WTC11 (cell line): ENCODE data around the gene MAP7D1. TPM values are rescaled to one million over a fixed set of nuclear protein-coding genes. Genes with fewer than 3 reads are reported as not detected.

Source experiments
- ATAC-seq: fragments of 200-7000 bp; cut with Tn5 transposase; 2 replicates; pipeline ENCODE4 v1.10.0; 2021; ENCODE audit warnings: mild to moderate bottlenecking, moderate library complexity
- CTCF ChIA-PET: fragments of 300-600 bp; sonication (Branson Sonifier 250); formaldehyde crosslinking; loops from one replicate; lab custom pipeline; 2021; ENCODE audit warnings: antibody characterized with exemption; lab: Charles Lee
- POLR2A ChIA-PET: fragments of 350-600 bp; sonication (Branson Sonifier 250); formaldehyde crosslinking; loops from one replicate; lab custom pipeline; 2021; ENCODE audit warnings: antibody characterized with exemption; lab: Charles Lee
- DNase-seq: peaks from one replicate; pipeline ENCODE4 v3.0.0; 2021; ENCODE audit warnings: low spot score
- H3K27ac Mint-ChIP-seq: 2 replicates; pipeline ENCODE4 v1.8.0; 2021; ENCODE audit warnings: mixed read lengths
- H3K27me3 Mint-ChIP-seq: 2 replicates; pipeline ENCODE4 v1.8.0; 2021; ENCODE audit warnings: low read depth, mild to moderate bottlenecking, moderate library complexity, mixed read lengths
- H3K36me3 Mint-ChIP-seq: 2 replicates; pipeline ENCODE4 v1.8.0; 2021; ENCODE audit warnings: mixed read lengths
- H3K4me1 Mint-ChIP-seq: 2 replicates; pipeline ENCODE4 v1.8.0; 2022; ENCODE audit warnings: mixed read lengths
- H3K4me3 Mint-ChIP-seq: 2 replicates; pipeline ENCODE4 v1.8.0; 2021; ENCODE audit warnings: mild to moderate bottlenecking, moderate library complexity, mixed read lengths
- H3K9me3 Mint-ChIP-seq: 2 replicates; pipeline ENCODE4 v1.8.0; 2021; ENCODE audit warnings: mixed read lengths
- ELF4 ChIP-seq: sonication (generic); formaldehyde crosslinking; IDR thresholded peaks from 2 replicates; pipeline ENCODE4 v1.8.1; 2022; ENCODE audit warnings: low read depth, mild to moderate bottlenecking, moderate library complexity, missing genetic modification reagents
- EMX1 ChIP-seq: fragments of 250-450 bp; sonication (Bioruptor Pico); IDR thresholded peaks from 2 replicates; pipeline ENCODE4 v1.8.0; 2021; ENCODE audit warnings: mild to moderate bottlenecking
- FOXK1 ChIP-seq: sonication (generic); formaldehyde crosslinking; IDR thresholded peaks from 2 replicates; pipeline ENCODE4 v1.8.0; 2022; ENCODE audit warnings: mild to moderate bottlenecking, moderate library complexity, missing genetic modification reagents
- FOXP4 ChIP-seq: sonication (generic); formaldehyde crosslinking; IDR thresholded peaks from 2 replicates; pipeline ENCODE4 v1.8.0; 2022; ENCODE audit warnings: mild to moderate bottlenecking, missing genetic modification reagents
- GTF2I ChIP-seq: fragments of 250-450 bp; sonication (Bioruptor Pico); conservative IDR thresholded peaks from 2 replicates; pipeline ENCODE4 v1.4.0; 2021; ENCODE audit warnings: mild to moderate bottlenecking
- KAT7 ChIP-seq: sonication (generic); formaldehyde crosslinking; IDR thresholded peaks from 2 replicates; pipeline ENCODE4 v1.8.1; 2023; ENCODE audit warnings: missing genetic modification reagents, mild to moderate bottlenecking, borderline replicate concordance
- MXD4 ChIP-seq: fragments of 250-450 bp; sonication (Bioruptor Pico); IDR thresholded peaks from 2 replicates; pipeline ENCODE4 v1.8.0; 2021; ENCODE audit warnings: mild to moderate bottlenecking, moderate library complexity, borderline replicate concordance
- NFATC4 ChIP-seq: fragments of 250-450 bp; sonication (Bioruptor Pico); IDR thresholded peaks from 2 replicates; pipeline ENCODE4 v1.9.0; 2021; ENCODE audit warnings: mild to moderate bottlenecking
- NR1H2 ChIP-seq: sonication (generic); formaldehyde crosslinking; IDR thresholded peaks from 2 replicates; pipeline ENCODE4 v1.9.0; 2021; ENCODE audit warnings: mild to moderate bottlenecking, moderate library complexity, missing genetic modification reagents
- NR2C2 ChIP-seq: sonication (generic); formaldehyde crosslinking; IDR thresholded peaks from 2 replicates; pipeline ENCODE4 v1.8.0; 2022; ENCODE audit warnings: mild to moderate bottlenecking, missing genetic modification reagents
- OVOL2 ChIP-seq: fragments of 250-450 bp; sonication (Bioruptor Pico); IDR thresholded peaks from 2 replicates; pipeline ENCODE4 v1.9.0; 2021; ENCODE audit warnings: mild to moderate bottlenecking, borderline replicate concordance
- SOX15 ChIP-seq: fragments of 250-450 bp; sonication (Bioruptor Pico); IDR thresholded peaks from 2 replicates; pipeline ENCODE4 v1.9.0; 2021; ENCODE audit warnings: mild to moderate bottlenecking
- ZBTB43 ChIP-seq: sonication (generic); formaldehyde crosslinking; IDR thresholded peaks from 2 replicates; pipeline ENCODE4 v1.8.1; 2023; ENCODE audit warnings: mild to moderate bottlenecking, missing genetic modification reagents
- ZNF138 ChIP-seq: sonication (generic); formaldehyde crosslinking; conservative IDR thresholded peaks from 2 replicates; pipeline ENCODE4 v1.8.1; 2022; ENCODE audit warnings: mild to moderate bottlenecking, moderate library complexity, missing genetic modification reagents
- ZNF416 ChIP-seq: fragments of 250-450 bp; sonication (Bioruptor Pico); IDR thresholded peaks from 2 replicates; pipeline ENCODE4 v1.9.0; 2021; ENCODE audit warnings: mild to moderate bottlenecking, inconsistent platforms
- ZNF423 ChIP-seq: fragments of 250-450 bp; sonication (Bioruptor Pico); IDR thresholded peaks from 2 replicates; pipeline ENCODE4 v2.1.2; 2022; ENCODE audit warnings: mild to moderate bottlenecking, moderate library complexity
- ZNF671 ChIP-seq: fragments of 250-450 bp; sonication (Bioruptor Pico); IDR thresholded peaks from 2 replicates; pipeline ENCODE4 v1.8.0; 2021; ENCODE audit warnings: mild to moderate bottlenecking
- total RNA-seq: library from RNA; stranded (reverse); gene quantifications from 3 replicates; pipeline ENCODE4 v1.2.3, GENCODE V29; 2021
- TF ChIP-seq, protein P1 (sequence below): fragments of 250-450 bp; sonication (Bioruptor Pico); conservative IDR thresholded peaks from 2 replicates; pipeline ENCODE4 v1.9.0; 2021; ENCODE audit warnings: mild to moderate bottlenecking
- TF ChIP-seq, protein P2 (sequence below): sonication (generic); formaldehyde crosslinking; conservative IDR thresholded peaks from 2 replicates; pipeline ENCODE4 v1.8.1; 2022; ENCODE audit warnings: mild to moderate bottlenecking, missing genetic modification reagents

MAP7D1 gene
- total RNA-seq, 1 experiment from 2014 or later: 88.7 TPM

GRCh38 chr1:36161641-36162531, 5.9 kb downstream of the MAP7D1 start (continued):
- TF ChIP-seq, protein P1, sequence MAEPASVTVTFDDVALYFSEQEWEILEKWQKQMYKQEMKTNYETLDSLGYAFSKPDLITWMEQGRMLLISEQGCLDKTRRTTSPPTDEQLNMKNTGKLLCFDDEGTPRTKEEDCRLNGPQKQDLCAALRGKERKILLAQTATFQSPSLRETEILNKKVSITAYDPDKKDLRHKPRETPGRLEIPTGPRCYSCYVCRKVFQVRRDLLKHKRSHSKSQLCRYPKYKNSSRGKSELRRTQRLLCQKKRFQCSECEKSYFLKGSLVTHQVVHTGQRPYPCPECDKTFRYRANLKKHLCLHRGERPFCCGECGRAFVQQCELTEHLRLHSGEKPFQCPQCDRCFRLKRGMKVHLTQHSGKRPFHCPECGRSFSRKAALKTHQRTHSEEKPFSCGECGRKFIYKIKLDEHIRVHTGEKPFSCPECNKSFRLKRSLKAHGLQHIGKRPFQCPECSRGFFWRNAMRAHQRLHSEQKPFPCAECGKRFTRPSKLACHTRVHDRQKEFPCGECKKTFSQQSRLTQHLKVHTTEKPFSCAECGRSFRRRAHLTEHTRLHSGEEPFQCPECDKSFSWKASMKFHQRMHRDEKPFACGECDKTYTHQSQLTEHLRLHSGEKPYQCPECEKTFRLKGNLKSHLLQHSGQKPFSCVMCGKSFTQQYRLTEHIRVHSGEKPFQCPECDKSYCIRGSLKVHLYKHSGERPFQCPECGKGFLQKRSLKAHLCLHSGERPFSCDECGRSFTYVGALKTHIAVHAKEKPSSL (CRISPR knock-in tag): no peak
- no peak for TF ChIP-seq OVOL2 (CRISPR knock-in tag)
- TF ChIP-seq, all 79 proteins: peak for 0

DNA sequence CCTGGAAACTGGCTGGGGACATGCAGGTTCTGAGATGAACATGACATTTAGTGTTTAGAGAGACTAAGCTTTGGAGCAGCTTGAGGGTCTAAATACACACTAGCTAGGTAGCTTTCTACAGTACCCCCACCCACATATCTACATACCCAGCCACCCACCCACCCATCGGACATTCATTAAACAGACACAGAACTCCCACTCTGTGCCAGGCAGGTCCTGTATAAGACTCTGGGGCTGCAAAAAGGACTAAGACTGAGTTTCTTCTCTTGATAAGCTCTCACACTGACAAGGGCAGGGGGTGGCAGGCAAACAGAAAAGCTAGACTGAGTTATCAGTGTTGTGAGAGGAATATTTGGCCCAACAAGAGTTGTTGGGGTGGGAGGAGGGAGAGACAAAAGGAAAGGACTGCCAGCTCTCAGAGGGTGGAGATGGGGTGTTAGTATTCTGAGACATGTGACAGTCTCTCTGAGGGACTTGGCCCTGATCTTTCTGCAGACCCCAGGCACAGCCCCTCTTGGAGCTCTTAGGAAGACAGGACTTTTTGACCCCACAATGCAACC, 6.8 kb downstream of the MAP7D1 start:
- Mint-ChIP-seq H3K27me3 (no peaks in the 10 kb centered on the region), H3K9me3 (no peaks in the 10 kb centered on the region), H3K4me1 (peaks cover 34% of the 10 kb centered on the region), H3K36me3 (no peaks in the 10 kb centered on the region)
- CTCF ChIA-PET: interaction anchor here (0.7 to 4.7 kb wide), 5 partner anchors 12 to 180 kb away, joined by 3 to 74 read pairs (median 16); partner anchors contain the start of gene TRAPPC3
- no peak for ATAC-seq
- DNase-seq: no peak
- no peak for TF ChIP-seq FOXP4 (CRISPR knock-in tag)
- no peak for TF ChIP-seq SOX15 (CRISPR knock-in tag)
- no peak for TF ChIP-seq ZNF671 (CRISPR knock-in tag)
- no peak for TF ChIP-seq EMX1 (CRISPR knock-in tag)
- no peak for TF ChIP-seq ELF4 (CRISPR knock-in tag)
- TF ChIP-seq GTF2I (CRISPR knock-in tag): no peak
- no peak for TF ChIP-seq FOXK1
- no peak for TF ChIP-seq NFATC4
- TF ChIP-seq, protein P2, sequence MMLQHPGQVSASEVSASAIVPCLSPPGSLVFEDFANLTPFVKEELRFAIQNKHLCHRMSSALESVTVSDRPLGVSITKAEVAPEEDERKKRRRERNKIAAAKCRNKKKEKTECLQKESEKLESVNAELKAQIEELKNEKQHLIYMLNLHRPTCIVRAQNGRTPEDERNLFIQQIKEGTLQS (CRISPR knock-in tag): no peak
- no peak for TF ChIP-seq MXD4 (CRISPR knock-in tag)
- no peak for TF ChIP-seq ZNF423
- no peak for TF ChIP-seq ZNF138 (CRISPR knock-in tag)
- no peak for TF ChIP-seq ZBTB43
- TF ChIP-seq ZNF416 (CRISPR knock-in tag): no peak
- no peak for TF ChIP-seq NR2C2
- TF ChIP-seq NR1H2 (CRISPR knock-in tag): no peak
- TF ChIP-seq KAT7 (CRISPR knock-in tag): no peak
- TF ChIP-seq, all 79 proteins: peak for 0
- H3K27ac Mint-ChIP-seq: 0 out of 2 replicates have a peak overlapping the region, but pooled peaks have one; percentile 88
- POLR2A ChIA-PET: no interaction called here
- no peak overlapping the region for H3K4me3 Mint-ChIP-seq
